Adrenal gland (tissue), 12 donors: ENCODE data around the gene OSBP. TPM values are rescaled to one million over a fixed set of nuclear protein-coding genes. Genes with fewer than 3 reads are reported as not detected.

Experiments
- DNase-seq, 7 donors: peaks; one replicate each; pipeline ENCODE4 v3.0.0-alpha.2; 2019 to 2020
- H3K27ac ChIP-seq, 5 donors: fragments of 200-600 bp; sonication (generic) in 4 of 5; 1 replicate in 3 of 5; 2 replicates in 2 of 5; pipeline versions ENCODE4 v1.5.1 to v1.8.0; 2016 to 2020; ENCODE audit warnings: mild to moderate bottlenecking in 1 of 5
- H3K27me3 ChIP-seq: fragments of 200-600 bp; 2 replicates; pipeline ENCODE4 v1.8.0; 2021
- H3K36me3 ChIP-seq, 2 donors: fragments of 200-600 bp; replicated peaks in 1 of 2; 1 replicate in 1 of 2; 2 replicates in 1 of 2; pipeline versions ENCODE4 v1.5.1 to v1.8.0; 2018 to 2022
- H3K4me1 ChIP-seq, 2 donors: fragments of 200-600 bp; replicated peaks in 1 of 2; 1 replicate in 1 of 2; 2 replicates in 1 of 2; pipeline versions ENCODE4 v1.5.1 to v1.8.0; 2018 to 2021
- H3K4me3 ChIP-seq, 4 donors: fragments of 200-600 bp; sonication (generic) in 3 of 4; one replicate each; pipeline ENCODE4 v1.5.1; 2016 to 2018
- H3K9me3 ChIP-seq, 3 donors: fragments of 200-600 bp; sonication (generic) in 1 of 3; replicated peaks in 1 of 3; 1 replicate in 2 of 3; 2 replicates in 1 of 3; pipeline versions ENCODE4 v1.5.1 to v1.8.0; 2016 to 2021
- CTCF ChIP-seq, 6 experiments: fragments of 450-650 bp in 4 of 6; fragments of 200-600 bp in 2 of 6; sonication (generic) in 1 of 6; IDR thresholded peaks; 1 replicate in 5 of 6; 2 replicates in 1 of 6; pipeline versions ENCODE4 v1.5.1 to v1.8.0; 2016 to 2021; ENCODE audit warnings: antibody characterized with exemption in 6 of 6, mild to moderate bottlenecking in 2 of 6, moderate library complexity in 1 of 6
- POLR2A ChIP-seq, 2 donors: fragments of 450-650 bp; IDR thresholded peaks; one replicate each; pipeline ENCODE4 v1.6.1; 2017; ENCODE audit warnings: antibody characterized with exemption in 2 of 2, mild to moderate bottlenecking in 2 of 2, moderate library complexity in 1 of 2
- WGBS, 4 donors: extraction: QIAGEN DNeasy Blood & Tissue Kit in 2 of 4; methylation state at CpG; one replicate each; pipeline versions ENCODE4 v1.1.5 to v1.1.7; 2013 to 2017; 5-methylcytosine and 5-hydroxymethylcytosine counted together
- intact Hi-C, 2 donors: fragments of 100-400 bp; cut with DNase I; formaldehyde crosslinking; loops; one replicate each; pipeline versions ENCODE4 v1.14.1 to v1.15.0; 2022 to 2023
- microRNA-seq, 3 donors: library from miRNA; unstranded; fragments of <30 nt; microRNA quantifications; one replicate each; pipeline ENCODE4, GENCODE V29; 2017 to 2020
- polyA plus RNA-seq, 3 donors: library from polyadenylated mRNA; stranded (reverse); fragments of 200-250 nt in 2 of 3; fragments of 350-450 nt in 1 of 3; fragmentation: Illumina TruSeq in 1 of 3; extraction: RNeasy Lipid Tissue Mini Kit (QIAGEN cat#74804) in 1 of 3; gene quantifications; one replicate each; pipeline ENCODE4 v1.2.3, GENCODE V29; 2013 to 2014
- small RNA-seq, 2 donors: library from RNA; depleted of rRNA; stranded (forward); fragments of <200 nt; gene quantifications; one replicate each; pipeline ENCODE3, GENCODE V24; 2016
- total RNA-seq, 9 donors: library from RNA; depleted of rRNA in 4 of 9; stranded (reverse); fragments of >200 nt in 4 of 9; fragments of 120-200 nt in 1 of 9; fragmentation: NEBNext Ultra II Directional in 1 of 9; extraction: Animal tissue kit (Norgen Biotek cat#: 25700) in 1 of 9; gene quantifications; one replicate each; pipeline versions ENCODE4 v1.1.0 to v1.2.4, GENCODE V29; 2013 to 2023
- donor health status: healthy with polysubstance abuse.
- donor health status: Bipolar disorder and iron deficiency.
- donor health status: DM: yes; HTN: yes; CAD: no.
- donor health status: DM: no; HTN: no; CAD: no.
- donor health status: DM: no; HTN: no; CAD: no.
- donor health status: DM: yes; HTN: yes; CAD: no.

Gene OSBP
- total and polyA plus RNA-seq, 12 donors: 15.3 to 120 (median 68.7) TPM

GRCh38 chr11:59534676-59535075 lies 80.9 kb downstream of the OSBP start:
- no peak for DNase-seq
- no peak overlapping the region for H3K27ac ChIP-seq
- 63 to 100% (median 75%) methylated on average over 1 of the region's 1 CpG for WGBS, 4 donors
- H3K4me3 ChIP-seq: no peak overlapping the region
- intact Hi-C loops: loop anchor here (5.0 to 10.0 kb wide), 2 partner anchors 140 to 143 kb away; no protein-coding TSS in a partner anchor
- TF ChIP-seq POLR2A (IDR thresholded peaks at IDR 0.05): no peak
- no peak for TF ChIP-seq CTCF (IDR thresholded peaks at IDR 0.05)
- no peaks in the 10 kb centered on the region for H3K27me3 ChIP-seq
- H3K36me3 ChIP-seq: no peaks in the 10 kb centered on the region
- H3K4me1 ChIP-seq: peaks cover 7 to 12% of the 10 kb centered on the region in 2 donors
- no peaks in the 10 kb centered on the region for H3K9me3 ChIP-seq

DNA sequence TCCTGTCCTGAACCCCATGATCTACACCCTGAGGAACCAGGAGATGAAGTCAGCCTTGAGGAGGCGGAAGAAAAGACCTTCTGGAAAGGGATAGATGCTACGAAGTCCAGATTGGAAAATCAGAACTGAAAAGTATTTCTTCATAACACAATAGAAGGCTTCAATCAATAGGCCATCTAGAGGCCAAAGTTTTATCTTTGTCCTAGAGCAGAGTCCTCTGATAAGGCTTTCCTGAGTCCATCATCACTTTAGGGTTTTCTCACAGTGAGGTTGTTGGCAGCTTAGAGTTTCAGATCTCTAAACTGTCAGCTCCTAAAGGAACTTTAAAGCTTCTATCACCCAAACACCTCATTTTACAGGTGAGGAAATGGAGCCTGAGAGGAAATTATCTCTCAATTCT lies 83.0 kb downstream of the OSBP start:
- WGBS, 4 donors: 73 to 84% (median 79%) methylated on average over 2 of the region's 2 CpGs
- TF ChIP-seq CTCF (IDR thresholded peaks at IDR 0.05): no peak
- TF ChIP-seq POLR2A (IDR thresholded peaks at IDR 0.05): no peak
- H3K4me3 ChIP-seq: no peak overlapping the region
- H3K27ac ChIP-seq: no peak overlapping the region
- H3K36me3 ChIP-seq: no peaks in the 10 kb centered on the region
- H3K27me3 ChIP-seq: no peaks in the 10 kb centered on the region
- H3K4me1 ChIP-seq: peaks cover under 1 to 7% of the 10 kb centered on the region in 2 donors
- no peaks in the 10 kb centered on the region for H3K9me3 ChIP-seq
- no peak for DNase-seq
- intact Hi-C loops: loop anchor here in 1 of 2 donors (10.0 kb wide), 1 partner anchor 142 kb away; no protein-coding TSS in a partner anchor

GRCh38 chr11:59528711-59529110 lies 86.9 kb downstream of the OSBP start:
- intact Hi-C loops: no loop called here
- Histone ChIP-seq H3K27me3 (no peaks in the 10 kb centered on the region), H3K9me3 (no peaks in the 10 kb centered on the region), H3K4me3 (no peak overlapping the region), H3K27ac (no peak overlapping the region), H3K4me1 (no peaks in the 10 kb centered on the region), H3K36me3 (no peaks in the 10 kb centered on the region)
- WGBS, 4 donors: 61 to 72% (median 66%) methylated on average over 7 of the region's 7 CpGs
- DNase-seq: no peak
- TF ChIP-seq POLR2A (IDR thresholded peaks at IDR 0.05) (no peak), CTCF (IDR thresholded peaks at IDR 0.05) (no peak)

Small RNAs within 50 kb of the gene (microRNA-seq; reads per million reads assigned to microRNA genes)
- 0 to 0.28 (median 0) reads per million in 3 donors for gene MIR3162

Small RNAs within 50 kb of the gene (small RNA-seq; reads per million reads assigned to genes)
- gene MIR3162: 0 reads per million in 2 donors

Other genes with a start within 250 kb of the OSBP start
- not detected for gene OR5A2, start 189.4 kb downstream of the OSBP start, total RNA-seq
- gene OR5A2, start 189.4 kb downstream of the OSBP start, polyA plus RNA-seq: not detected
- not detected for gene OR5A1, start 179.3 kb downstream of the OSBP start, total RNA-seq
- gene OR5A1, start 179.3 kb downstream of the OSBP start, polyA plus RNA-seq: not detected
- gene OR4D6, start 158.8 kb downstream of the OSBP start, total RNA-seq: not detected
- gene OR4D6, start 158.8 kb downstream of the OSBP start, polyA plus RNA-seq: not detected
- not detected for gene OR4D10, start 142.5 kb downstream of the OSBP start, total RNA-seq
- gene OR4D10, start 142.5 kb downstream of the OSBP start, polyA plus RNA-seq: not detected
- gene OR4D11, start 112.2 kb downstream of the OSBP start, total RNA-seq: not detected
- not detected for gene OR4D11, start 112.2 kb downstream of the OSBP start, polyA plus RNA-seq
- gene OR4D9, start 104.2 kb downstream of the OSBP start, total RNA-seq: not detected
- not detected for gene OR4D9, start 104.2 kb downstream of the OSBP start, polyA plus RNA-seq
- 10 to 100 TPM; 10.3 to 41.7 (median 20.8) TPM for gene PATL1, start 53.3 kb upstream of the OSBP start, total RNA-seq
- gene PATL1, start 53.3 kb upstream of the OSBP start, polyA plus RNA-seq: 10 to 100 TPM; 10.3 to 55.9 (median 11.3) TPM
- gene OR10V1, start 98.1 kb upstream of the OSBP start, total RNA-seq: not detected
- not detected for gene OR10V1, start 98.1 kb upstream of the OSBP start, polyA plus RNA-seq
- 10 to 100 TPM; 18.4 to 63.2 (median 43.2) TPM for gene STX3, start 139.6 kb upstream of the OSBP start, total RNA-seq
- 10 to 100 TPM; 12.3 to 26.3 (median 24.7) TPM for gene STX3, start 139.6 kb upstream of the OSBP start, polyA plus RNA-seq
- gene MRPL16, start 195.0 kb upstream of the OSBP start, total RNA-seq: 100 to 1,000 TPM in 1 of 9 donors, 10 to 100 TPM in 8; 47.5 to 101 (median 73.8) TPM
- gene MRPL16, start 195.0 kb upstream of the OSBP start, polyA plus RNA-seq: 100 to 1,000 TPM in 2 of 3 donors, 10 to 100 TPM in 1; 61.5 to 143 (median 107) TPM
- gene CBLIF, start 229.7 kb upstream of the OSBP start, total RNA-seq: under 1 TPM in 1 of 9 donors, not detected in 8; 0.06 TPM
- not detected for gene CBLIF, start 229.7 kb upstream of the OSBP start, polyA plus RNA-seq